DMS114 treated with DMSO at 0.1 percent for 48 hours (cell line): ENCODE measurements around the gene NPLOC4.

Source experiments
- DNase-seq: peaks from one replicate; lab custom pipeline; 2025; ENCODE audit not compliant: unreplicated experiment; lab: John Stamatoyannopoulos, UW

NPLOC4 gene

GRCh38 chr17:81664051-81664470, 27.1 kb upstream of the NPLOC4 start:
- no peak for DNase-seq

GRCh38 chr17:81662002-81662401, 25.1 kb upstream of the NPLOC4 start:
- DNase-seq: no peak

- DNase-seq: no peak
These were observed 23.5 kb upstream of the NPLOC4 start for GRCh38 chr17:81660441-81660840.

DNA sequence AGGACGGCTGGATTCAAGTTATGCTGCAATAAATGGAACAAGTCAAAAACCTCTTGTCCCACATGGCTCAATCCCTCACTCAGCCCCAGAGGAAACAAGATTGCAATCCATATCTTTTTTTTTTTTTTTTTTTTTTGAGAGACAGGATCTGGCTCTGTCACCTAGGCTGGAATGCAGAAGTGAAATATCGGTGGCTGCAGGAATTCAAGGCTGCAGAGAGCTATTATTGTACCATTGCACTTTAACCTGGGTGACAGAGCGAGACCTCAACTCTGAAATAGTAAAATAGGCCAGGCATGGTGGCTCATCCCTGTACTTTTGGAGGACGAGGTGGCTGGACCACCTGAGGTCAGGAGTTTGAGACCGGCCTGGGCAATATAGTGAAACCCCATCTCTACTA, 22.1 kb upstream of the NPLOC4 start:
- DNase-seq: no peak

GRCh38 chr17:81656835-81657234, 19.9 kb upstream of the NPLOC4 start:
- no peak for DNase-seq

DNA sequence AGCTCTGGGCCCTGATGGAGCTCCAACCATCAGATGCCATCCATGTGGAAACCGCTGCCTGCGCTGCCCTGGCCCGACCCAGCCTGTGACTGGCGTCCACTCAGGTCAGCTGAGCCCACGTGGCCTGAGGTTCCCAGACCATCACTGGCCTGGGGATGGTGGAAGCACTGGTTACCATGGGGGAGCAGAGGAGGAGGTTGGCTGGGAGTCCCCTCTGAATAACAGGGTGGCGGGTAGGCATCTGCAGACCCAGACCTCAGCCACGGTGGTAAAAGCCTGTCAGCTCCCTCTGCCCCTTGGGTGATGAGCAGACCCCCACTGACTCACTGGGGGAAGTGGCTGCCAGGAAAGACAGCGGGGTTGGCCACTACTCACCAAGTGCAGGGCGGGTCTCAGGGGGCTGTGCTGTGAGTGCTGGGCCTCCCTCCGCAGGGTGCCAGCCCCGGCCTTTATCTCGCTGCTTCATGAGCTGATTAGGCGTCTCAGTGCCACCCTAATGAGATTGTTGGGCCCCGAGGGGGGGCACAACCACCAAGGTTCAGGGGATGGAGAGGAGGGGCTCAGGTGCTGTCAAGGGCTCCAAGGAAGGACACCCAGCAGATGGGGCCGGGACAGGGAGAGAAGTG, 19.3 kb upstream of the NPLOC4 start, which contains the start of gene PDE6G:
PDE6G (minus strand) TSS at position 425 of the 626 bp plus-strand sequence. CDS start 3,237 bp downstream, outside the sequence.
- no peak for DNase-seq

DNA sequence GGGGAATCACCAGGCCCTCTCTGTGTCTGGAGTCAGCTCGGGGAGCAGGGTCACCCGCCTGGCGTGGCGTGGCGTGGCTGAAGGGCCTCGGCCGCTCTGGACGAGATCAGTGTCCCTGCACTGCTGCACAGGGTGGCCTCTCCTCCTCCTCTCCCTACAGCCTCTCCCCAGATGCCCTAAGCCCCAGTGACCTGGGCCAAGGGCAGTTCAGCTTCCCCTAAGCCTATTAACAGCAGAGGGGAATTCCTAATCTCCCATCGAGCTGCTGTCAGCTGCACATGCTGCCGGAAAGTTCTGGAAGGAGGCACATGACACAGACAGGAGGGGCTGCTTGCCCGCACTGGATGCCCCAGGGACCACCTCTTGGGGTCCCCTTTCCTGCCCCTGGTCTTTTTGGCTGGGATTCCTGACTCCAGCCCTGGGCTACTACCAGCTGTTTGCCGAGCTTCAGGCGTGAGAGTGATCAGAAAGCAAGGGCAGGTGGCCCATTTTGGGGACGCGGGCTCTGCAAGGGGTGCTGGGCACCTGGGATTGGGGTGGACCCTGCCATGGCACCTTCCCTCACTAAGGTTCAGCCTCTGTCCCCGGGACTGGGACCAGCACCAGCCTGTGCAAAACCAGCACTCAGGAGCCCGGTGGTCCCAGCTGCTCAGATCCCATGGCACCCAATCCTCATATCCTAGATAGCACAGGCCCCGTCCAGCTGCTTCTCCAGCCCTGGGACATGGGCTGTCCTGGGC, 18.6 kb upstream of the NPLOC4 start:
- DNase-seq: no peak

GRCh38 chr17:81652906-81653771, 16.2 kb upstream of the NPLOC4 start:
- DNase-seq: no peak

DNA sequence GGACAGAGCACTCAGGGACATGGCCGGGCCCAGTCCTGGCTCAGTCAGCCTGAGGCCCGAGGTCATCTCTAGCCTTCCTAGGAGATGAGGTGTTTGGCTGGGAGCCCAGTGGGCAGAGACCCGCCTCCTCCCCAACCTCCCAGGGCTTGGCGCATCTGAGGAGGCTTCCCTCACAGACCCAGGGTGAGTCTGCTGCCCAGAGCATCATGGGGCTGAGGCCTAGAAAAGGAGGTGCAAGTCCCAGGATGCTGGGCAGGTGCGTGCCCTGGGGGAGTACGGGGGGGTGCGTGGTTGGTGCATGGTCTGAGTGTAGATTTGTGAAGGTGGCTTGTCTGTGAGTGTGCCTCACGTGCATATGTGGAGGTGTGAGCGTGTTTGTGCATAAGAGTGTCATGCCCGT, 14.8 kb upstream of the NPLOC4 start:
- DNase-seq: no peak

DNA sequence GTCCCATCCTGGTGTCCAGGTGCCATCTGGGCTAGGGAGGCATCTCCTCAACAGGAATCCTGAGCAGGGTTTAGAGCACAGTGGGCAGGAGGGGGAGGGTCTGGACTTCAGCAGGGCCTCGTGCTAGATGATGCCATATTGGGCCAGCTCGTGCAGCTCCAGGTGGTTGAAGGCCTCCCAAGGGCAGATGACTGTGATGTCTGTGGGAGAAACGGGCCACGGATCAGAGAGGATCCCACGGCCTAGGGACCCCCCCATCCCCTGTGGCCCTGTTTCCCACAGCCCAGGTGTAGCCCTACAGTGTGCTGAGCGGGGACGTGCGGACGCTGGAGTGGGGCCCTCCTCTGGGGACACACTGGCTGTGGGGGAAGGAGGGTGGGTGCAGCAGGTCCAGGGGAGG, 14.0 kb upstream of the NPLOC4 start:
- DNase-seq: no peak

DNA sequence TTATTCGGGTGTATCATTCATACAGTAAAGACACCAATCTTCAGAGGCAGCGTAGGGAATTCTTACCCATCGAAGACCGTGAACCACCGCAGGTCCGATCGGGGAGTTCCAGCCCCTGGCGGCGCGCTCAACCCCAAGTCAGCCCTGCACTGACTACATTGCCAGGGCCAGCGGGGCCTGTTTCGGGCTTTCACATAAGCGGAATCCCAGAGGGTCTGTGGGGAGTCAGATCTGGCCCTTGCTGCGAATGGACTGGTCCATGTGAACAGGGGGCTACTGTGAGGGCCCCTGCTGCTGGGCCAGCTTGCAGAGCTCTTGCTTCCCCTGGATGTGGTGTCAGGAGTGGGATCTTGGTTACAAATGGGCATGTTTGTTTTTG, 11.8 kb upstream of the NPLOC4 start:
- no peak for DNase-seq

DNA sequence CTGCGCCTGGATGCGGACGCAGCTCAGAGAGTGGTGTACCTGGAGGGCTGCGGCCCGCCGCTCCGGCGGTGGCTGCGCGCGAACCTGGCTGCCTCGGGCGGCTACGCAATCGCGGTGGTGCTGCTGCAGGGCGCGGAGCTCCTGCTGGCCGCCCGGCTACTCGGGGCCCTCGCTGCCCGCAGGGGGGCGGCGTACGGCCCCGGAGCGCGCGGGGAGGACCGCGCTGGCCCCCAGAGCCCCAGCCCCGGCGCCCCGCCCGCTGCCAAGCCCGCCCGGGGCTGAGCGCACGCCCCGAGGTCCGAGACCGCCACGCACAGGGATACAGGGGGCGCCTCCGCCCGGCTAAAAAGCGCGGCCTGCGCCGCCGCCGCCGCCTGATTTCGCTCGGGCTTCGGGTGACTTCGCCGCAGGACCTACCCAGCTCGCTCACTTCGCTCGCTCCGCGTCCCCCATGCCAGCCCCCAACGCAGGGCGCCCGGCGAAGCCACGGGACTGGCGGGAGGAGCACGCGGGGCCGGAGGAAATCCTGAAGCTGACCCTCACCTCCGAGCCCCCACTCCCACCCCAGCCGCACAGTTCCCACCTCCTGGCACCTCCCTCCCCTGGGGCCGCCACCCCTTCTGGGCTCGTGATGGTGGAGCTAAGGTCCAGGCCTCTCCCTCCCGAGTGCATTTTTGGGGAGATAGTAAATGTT, 11.2 kb upstream of the NPLOC4 start:
- no peak for DNase-seq

DNA sequence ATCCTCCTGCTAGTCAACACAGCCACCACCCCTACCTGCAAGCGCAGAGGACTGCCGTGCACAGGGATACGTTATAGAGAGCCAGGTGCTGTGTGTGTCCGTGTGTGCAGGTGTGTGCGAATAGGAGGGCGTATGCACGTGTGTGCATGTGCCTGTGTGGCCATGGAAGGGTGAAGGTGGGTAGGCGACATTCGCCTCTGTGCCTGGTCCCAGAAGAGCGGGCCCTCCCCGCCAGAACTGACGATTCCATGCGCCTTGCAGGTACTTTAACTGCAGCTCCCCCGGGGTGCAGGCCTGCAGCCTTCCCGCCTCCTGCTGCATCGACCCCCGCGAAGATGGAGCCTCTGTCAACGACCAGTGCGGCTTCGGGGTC, 10.7 kb upstream of the NPLOC4 start:
- no peak for DNase-seq

DNA sequence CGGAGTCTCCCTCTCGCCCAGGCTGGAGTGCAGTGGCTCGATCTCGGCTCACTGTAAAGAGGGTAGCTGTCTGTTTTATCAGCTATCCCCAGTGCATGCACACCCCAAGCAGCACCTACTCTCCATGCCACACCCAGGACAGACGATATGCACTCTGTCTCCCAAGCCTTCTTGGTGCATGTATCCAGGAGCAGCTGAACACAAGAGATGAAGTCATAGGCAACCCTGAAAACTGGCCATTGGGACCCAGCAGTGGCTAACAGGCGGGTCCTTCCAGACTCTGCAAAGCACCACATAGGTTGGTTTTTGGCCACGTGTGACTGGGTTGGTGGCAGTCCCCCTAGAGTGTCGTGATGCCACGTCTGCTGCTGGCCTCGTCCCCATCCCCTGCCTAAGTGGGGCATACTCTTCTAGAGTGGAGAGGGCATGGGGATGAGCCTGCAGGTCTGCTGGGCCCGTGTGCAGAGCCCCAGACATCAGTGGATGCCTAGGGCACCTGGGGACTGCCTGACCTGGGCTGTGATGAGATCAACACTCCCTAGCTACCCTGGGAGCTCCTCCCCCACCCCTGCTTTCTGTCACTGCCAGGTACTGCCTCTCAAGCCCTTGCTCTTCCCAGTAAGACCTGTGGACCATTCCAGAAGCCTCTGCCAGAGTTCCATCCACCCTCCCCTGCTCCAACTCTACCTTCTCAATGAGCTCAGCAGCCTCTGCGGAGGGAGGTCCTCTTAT, 10.1 kb upstream of the NPLOC4 start:
- no peak for DNase-seq

DNA sequence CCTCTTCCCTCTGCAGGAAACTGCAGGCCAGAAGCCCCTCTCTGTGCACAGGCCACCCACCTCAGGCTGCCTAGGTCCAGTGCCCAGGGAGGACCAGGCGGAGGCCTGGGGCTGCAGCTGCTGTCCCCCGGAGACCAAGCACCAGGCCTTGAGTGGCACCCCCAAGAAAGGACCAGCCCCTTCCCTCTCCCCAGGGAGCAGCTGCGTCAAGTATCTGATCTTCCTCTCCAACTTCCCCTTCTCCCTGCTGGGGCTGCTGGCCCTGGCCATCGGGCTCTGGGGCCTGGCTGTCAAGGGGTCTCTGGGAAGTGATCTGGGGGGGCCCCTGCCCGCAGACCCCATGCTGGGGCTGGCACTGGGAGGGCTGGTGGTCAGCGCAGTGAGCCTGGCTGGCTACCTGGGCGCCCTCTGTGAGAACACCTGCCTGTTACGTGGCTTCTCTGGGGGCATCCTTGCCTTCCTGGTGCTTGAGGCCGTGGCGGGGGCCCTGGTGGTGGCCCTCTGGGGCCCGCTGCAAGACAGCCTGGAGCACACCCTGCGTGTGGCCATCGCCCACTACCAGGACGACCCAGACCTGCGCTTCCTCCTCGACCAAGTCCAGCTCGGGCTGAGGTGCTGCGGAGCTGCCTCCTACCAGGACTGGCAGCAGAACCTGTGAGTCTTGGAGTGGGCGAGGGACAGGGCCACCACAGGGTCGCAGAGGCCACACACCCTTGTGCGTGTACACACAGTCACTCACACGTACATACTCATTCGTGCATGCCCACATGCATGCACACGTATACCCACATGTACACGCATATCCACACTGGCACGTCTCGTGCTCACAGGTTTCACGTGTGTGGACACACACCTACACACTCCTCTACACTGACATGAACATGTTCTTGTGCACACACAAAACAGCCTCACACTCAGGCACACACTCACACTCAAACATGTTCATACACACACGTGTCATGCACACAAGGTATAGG, 8.4 kb upstream of the NPLOC4 start:
- DNase-seq: no peak

DNA sequence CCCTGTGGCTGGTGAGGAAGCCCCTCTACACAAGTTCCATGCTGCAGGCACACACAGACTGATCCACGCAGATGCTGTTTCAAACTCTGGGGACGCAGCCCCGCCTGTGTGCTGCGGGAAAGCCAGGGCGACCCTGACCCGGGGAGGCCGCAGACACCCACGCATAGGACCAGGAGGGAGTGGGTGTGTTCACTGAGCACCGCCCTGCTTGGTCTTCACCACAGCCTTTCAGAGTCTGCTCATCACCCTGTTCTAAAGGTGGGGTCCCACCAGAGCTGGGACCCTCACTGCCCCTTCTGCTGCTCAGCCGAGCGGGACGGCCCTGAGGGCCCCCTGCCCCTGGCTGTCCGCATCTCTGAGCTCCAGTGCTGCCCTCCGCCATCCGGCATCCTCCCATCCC, 7.6 kb upstream of the NPLOC4 start:
- DNase-seq: no peak

DNA sequence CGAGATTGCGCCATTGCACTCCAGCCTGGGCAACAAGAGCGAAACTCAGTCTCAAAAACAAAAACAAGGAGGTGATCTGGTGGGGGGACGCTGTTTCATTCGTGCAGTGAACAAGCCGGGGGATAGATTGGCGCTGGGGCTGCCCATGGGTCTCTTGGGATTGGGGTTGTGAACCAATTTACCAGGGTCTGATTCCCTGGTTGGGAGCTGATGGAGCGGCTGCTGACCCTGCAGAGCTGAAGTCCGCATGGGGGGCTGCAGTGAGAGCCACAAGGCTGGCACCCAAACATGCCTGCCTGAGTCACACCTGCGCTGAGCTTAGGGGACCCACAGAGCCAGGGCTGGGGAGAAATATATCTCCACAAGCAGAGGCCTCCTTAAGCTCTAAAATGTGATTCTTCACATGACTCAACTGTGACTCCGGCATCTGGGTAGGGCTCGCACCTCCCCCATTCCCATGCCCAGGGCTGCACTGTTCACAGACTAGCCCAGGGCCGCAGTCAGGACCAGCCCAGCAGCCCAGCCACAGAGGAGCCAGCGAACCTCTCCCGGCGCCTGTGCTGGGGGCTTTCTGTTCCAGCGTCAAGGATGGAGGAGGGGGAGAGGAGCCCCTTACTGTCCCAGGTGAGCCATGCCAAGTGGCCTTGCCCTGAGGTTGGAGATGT, 5.0 kb upstream of the NPLOC4 start:
- DNase-seq: no peak

GRCh38 chr17:81640011-81640410, 3.1 kb upstream of the NPLOC4 start:
- no peak for DNase-seq

GRCh38 chr17:81638683-81639082, 1.8 kb upstream of the NPLOC4 start:
- no peak for DNase-seq
